Activated CD4-positive, CD25-positive, alpha-beta regulatory T cell (primary cell): Measurements from ENCODE around the gene PTGER1.

ENCODE experiments used
- DNase-seq, 4 experiments: peaks; one replicate each; lab custom pipeline; 2025; lab: John Stamatoyannopoulos, UW

PTGER1 gene

GRCh38 chr19:14441041-14441938 is 33.9 kb downstream of the PTGER1 start:
- DNase-seq: no peak

- peak; percentile 54 to 78 (median 65) for DNase-seq
Measured at GRCh38 chr19:14440049-14440448, 35.1 kb downstream of the PTGER1 start.

GRCh38 chr19:14439014-14439413 is 36.1 kb downstream of the PTGER1 start:
- no peak for DNase-seq

- DNase-seq: no peak
Measured at GRCh38 chr19:14437578-14438140, 37.5 kb downstream of the PTGER1 start.

- no peak for DNase-seq
Measured at GRCh38 chr19:14435320-14436050, 39.7 kb downstream of the PTGER1 start.

GRCh38 chr19:14434543-14435319 is 40.4 kb downstream of the PTGER1 start:
- DNase-seq: no peak

- DNase-seq: no peak
Measured at GRCh38 chr19:14433554-14434501, 41.3 kb downstream of the PTGER1 start.

- peak in 1 of 4 experiments; percentile 26 for DNase-seq
Measured at GRCh38 chr19:14432791-14433553, 42.2 kb downstream of the PTGER1 start, which contains the start of gene PKN1. TSS of gene PKN1 (plus strand) at chr19:14433306. CDS start at chr19:14433522, 216 bp downstream.

GRCh38 chr19:14430712-14431111 is 44.4 kb downstream of the PTGER1 start:
- DNase-seq: no peak

GRCh38 chr19:14428882-14429416 is 46.2 kb downstream of the PTGER1 start:
- DNase-seq: no peak

- DNase-seq: no peak
Measured at GRCh38 chr19:14427461-14427860, 47.7 kb downstream of the PTGER1 start.

- no peak for DNase-seq
Measured at GRCh38 chr19:14425696-14426138, 49.4 kb downstream of the PTGER1 start.
